Nephron progenitor cell (in vitro differentiated cells): ENCODE data around the gene LBX2.

ENCODE experiments used
- DNase-seq: peaks from one replicate; pipeline ENCODE4 v3.0.0; 2021
- H3K27ac Mint-ChIP-seq: 2 replicates; pipeline ENCODE4 v1.8.0; 2021; ENCODE audit warnings: mild to moderate bottlenecking, moderate library complexity, mixed read lengths
- H3K27me3 Mint-ChIP-seq: 2 replicates; pipeline ENCODE4 v1.8.0; 2021; ENCODE audit warnings: mild to moderate bottlenecking, low read depth, mixed read lengths; ENCODE audit not compliant: poor library complexity
- H3K36me3 Mint-ChIP-seq: 2 replicates; pipeline ENCODE4 v1.8.0; 2021; ENCODE audit warnings: low read depth, mixed read lengths
- H3K4me1 Mint-ChIP-seq: 2 replicates; pipeline ENCODE4 v1.8.0; 2021; ENCODE audit warnings: mixed read lengths
- H3K4me3 Mint-ChIP-seq: 2 replicates; pipeline ENCODE4 v1.8.0; 2021; ENCODE audit warnings: mild to moderate bottlenecking, moderate library complexity, mixed read lengths
- H3K9me3 Mint-ChIP-seq: 2 replicates; pipeline ENCODE4 v1.8.0; 2021; ENCODE audit warnings: mild to moderate bottlenecking, moderate library complexity, mixed read lengths
- CTCF ChIP-seq: fragments of 200-600 bp; sonication (generic); IDR thresholded peaks from 2 replicates; pipeline ENCODE4 v1.5.0; 2021; ENCODE audit warnings: antibody characterized with exemption

Gene LBX2

DNA sequence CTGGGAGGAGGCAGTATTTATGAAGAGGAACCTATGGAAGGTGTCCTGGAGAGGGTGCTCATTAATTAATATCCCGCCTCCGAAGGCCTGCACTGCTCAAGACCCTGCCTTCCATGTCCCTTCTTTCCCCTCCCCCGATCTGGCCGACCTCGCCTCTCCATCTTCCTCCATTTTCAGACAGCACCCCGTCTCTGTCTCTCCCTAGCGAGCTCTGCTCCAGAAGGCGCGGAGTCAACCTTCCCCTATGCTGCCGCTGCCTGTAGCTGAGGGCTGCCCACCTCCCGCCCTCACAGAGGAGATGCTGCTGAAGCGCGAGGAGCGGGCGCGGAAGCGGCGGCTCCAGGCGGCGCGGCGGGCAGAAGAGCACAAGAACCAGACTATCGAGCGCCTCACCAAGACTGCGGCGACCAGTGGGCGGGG lies 42.3 kb downstream of the LBX2 start:
- peak overlapping the region; percentile 95 for H3K4me3 Mint-ChIP-seq
- H3K27me3 Mint-ChIP-seq = peaks cover 2% of the 10 kb centered on the region
- peaks cover 53% of the 10 kb centered on the region for H3K4me1 Mint-ChIP-seq
- no peak for DNase-seq
- no peak for TF ChIP-seq CTCF
- peaks cover 5% of the 10 kb centered on the region for H3K36me3 Mint-ChIP-seq
- H3K27ac Mint-ChIP-seq = peak overlapping the region; percentile 97
- no peaks in the 10 kb centered on the region for H3K9me3 Mint-ChIP-seq

DNA sequence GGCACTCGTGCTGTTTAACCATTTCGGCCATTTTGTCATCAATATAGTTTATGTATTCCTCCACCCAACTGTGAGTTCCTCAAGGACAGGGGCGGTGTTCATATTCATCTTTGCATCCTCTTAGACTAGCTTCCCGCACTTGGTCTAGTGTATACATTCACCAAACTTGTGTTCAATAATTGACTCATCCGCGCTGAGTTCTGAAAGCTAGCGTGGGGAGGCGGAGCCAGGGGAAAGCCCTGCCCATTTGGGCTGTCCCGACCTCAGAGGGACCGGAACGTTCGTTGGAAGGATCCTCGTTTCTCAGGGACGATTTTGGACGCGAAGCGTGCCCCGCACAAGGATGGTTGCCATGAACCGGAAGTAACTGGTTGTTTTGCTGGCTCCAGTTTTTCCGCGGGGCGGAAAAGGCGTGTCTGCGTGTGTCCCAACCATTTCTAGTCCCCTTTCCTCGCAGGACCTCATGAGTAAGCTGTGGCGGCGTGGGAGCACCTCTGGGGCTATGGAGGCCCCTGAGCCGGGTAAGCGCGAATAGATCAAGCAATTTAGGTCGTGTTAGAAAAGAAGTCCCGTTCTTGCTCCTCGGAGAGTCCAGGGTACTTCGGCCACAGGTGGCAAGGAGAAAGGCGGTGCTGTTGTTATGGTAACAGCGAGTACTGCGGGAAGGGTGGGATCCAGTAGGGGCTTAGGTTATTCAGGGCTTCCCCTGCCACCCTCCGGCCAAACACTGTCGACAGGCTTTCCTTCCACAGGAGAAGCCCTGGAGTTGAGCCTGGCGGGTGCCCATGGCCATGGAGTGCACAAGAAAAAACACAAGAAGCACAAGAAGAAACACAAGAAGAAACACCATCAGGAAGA lies 44.5 kb downstream of the LBX2 start, which contains the start of gene INO80B:
Gene INO80B, plus strand, starts transcription at position 434 of the 858 bp plus-strand sequence. Its CDS starts 30 bp downstream, at position 464.
- Mint-ChIP-seq H3K36me3 (no peaks in the 10 kb centered on the region), H3K9me3 (no peaks in the 10 kb centered on the region), H3K4me3 (peak within 1 kb of the TSS; percentile 95), H3K27me3 (peaks cover 18% of the 10 kb centered on the region), H3K4me1 (peaks cover 45% of the 10 kb centered on the region), H3K27ac (peak within 1 kb of the TSS; percentile 92)
- peak; percentile 92 for DNase-seq
- no peak for TF ChIP-seq CTCF

- peaks cover 15% of the 10 kb centered on the region for H3K4me1 Mint-ChIP-seq
- H3K27ac Mint-ChIP-seq = no peak overlapping the region
- no peak overlapping the region for H3K4me3 Mint-ChIP-seq
- H3K27me3 Mint-ChIP-seq = peaks cover 38% of the 10 kb centered on the region
- no peak for DNase-seq
- H3K36me3 Mint-ChIP-seq = no peaks in the 10 kb centered on the region
- TF ChIP-seq CTCF = no peak
- H3K9me3 Mint-ChIP-seq = no peaks in the 10 kb centered on the region
These were observed 48.7 kb downstream of the LBX2 start for GRCh38 chr2:74450570-74451190.

- TF ChIP-seq CTCF = no peak
- H3K4me1 Mint-ChIP-seq = peaks cover 9% of the 10 kb centered on the region
- H3K4me3 Mint-ChIP-seq = no peak overlapping the region
These were observed 50.6 kb downstream of the LBX2 start for GRCh38 chr2:74448771-74449170.

More at GRCh38 chr2:74448771-74449170, 50.6 kb downstream of the LBX2 start:
- DNase-seq = no peak
- Mint-ChIP-seq H3K27me3 (peaks cover 49% of the 10 kb centered on the region), H3K9me3 (no peaks in the 10 kb centered on the region), H3K36me3 (no peaks in the 10 kb centered on the region), H3K27ac (no peak overlapping the region)
